ENCODE data around the gene CRB3. TPM values are rescaled to one million over a fixed set of nuclear protein-coding genes. Genes with fewer than 3 reads are reported as not detected.
"Not testable (repeated sequence)": the region's sequence is repeated elsewhere in the genome, so short reads cannot be mapped to it uniquely, and the experiment has no call there.

Gene CRB3
- total and polyA plus RNA-seq, 8 donors: 7.6 to 203 (median 49.0) TPM

DNA sequence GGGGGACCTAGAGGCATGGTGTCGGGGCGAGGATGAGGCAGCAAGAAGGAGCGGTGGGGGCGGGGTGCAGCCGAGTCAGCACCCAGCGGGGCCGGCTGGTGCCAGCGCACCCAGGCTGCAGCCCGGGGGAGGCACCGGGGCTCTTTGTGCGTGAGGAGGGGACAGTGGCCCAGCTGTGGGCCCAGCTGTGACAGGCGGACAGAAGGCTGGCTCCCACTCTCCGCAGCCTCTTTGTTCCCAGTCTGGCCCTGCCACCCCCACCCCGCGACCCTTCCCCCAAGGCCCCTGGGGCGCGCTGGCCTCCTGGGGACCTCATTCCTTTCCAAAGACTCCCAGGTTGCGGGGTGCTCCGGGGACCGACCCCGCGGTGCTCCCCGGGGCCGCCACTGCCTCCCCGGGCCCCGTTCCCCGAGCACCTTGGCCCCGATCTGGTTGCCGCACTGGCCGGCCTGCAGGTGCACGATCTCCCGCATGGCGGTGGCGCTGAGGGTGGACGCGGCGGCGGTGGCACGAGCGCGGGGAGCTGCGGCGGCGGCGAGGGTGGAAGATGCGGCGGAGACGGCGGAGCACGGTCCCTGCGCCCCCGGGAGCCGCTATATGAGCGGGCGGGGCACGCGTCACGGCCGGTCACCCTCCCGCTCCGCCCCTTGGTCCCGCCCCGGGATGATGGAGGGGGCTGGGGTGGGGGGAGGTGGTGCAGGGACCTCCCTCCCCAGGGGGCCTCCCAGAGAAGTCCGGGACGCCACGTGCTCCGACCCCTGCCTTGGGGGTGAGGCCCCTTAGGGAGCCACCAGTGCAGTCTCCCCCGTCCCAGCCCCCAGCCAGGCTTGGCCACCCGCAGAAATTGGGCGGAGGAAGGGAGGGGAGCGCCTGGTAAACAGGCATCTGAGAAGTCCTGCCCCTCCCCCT, 37.9 kb downstream of the CRB3 start, which contains the start of gene TUBB4A:
TSS of gene TUBB4A (minus strand) at position 570 of the 909 bp plus-strand sequence. CDS start at position 473, 97 bp downstream.
- peak in 1 of 2 donors; percentile 60 for DNase-seq
- Histone ChIP-seq H3K27ac (no peak within 1 kb of the TSS), H3K27me3 (peaks cover 17 to 59% (median 27%) of the 10 kb centered on the region in 3 donors), H3K4me3 (peak within 1 kb of the TSS; percentile 42 to 54 (median 46)), H3K4me1 (peaks cover 9 to 13% (median 13%) of the 10 kb centered on the region in 4 donors), H3K36me3 (no peaks in the 10 kb centered on the region), H3K9me3 (no peaks in the 10 kb centered on the region)
- intact Hi-C loops (cut with DNase I; ENCODE audit: low total_unique reads): no loop called here
- TF ChIP-seq EP300 (IDR thresholded peaks at IDR 0.05) (no peak), POLR2A (IDR thresholded peaks at IDR 0.05) (no peak), POLR2AphosphoS5 (IDR thresholded peaks at IDR 0.05) (no peak)
- WGBS, 5 donors: 1 to 4% (median 2%) methylated on average over 20 to 71 of the region's 71 CpGs

DNA sequence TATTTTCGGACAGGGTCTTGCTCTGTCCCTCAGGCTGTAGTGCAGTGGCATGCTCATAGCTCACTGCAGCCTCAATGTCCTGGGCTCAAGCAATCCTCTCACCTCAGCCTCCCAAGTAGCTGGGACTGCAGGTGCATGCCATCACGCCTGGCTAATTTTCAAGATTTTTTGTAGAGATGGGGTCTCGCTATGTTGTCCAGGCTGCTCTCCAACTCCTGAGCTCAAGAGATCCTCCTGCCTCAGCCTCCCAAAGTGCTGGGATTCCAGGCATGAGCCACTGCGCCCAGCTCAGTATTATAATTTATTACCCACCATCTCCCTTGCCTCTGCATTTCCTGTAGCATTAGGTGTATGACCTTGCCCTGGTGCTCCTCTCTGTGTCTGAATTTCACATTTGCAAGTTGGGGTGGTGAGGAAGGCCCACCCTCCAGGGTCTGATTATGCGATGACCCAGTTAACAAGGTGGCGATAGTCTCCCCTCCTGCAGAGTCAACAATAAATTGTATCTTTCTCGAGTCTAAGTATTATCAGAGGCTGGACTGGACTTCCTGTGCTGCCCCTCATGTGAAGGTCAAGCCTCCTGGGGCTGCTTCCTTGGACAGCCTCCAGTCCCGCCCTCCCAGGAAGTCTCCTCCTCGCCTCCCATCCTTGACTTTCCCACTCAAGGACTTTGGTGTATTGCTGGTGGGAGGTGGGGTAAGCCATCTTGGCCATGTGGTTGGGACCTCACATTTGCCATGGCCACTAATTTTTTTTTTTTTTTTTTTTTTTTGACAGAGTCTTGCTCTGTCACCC, 39.5 kb downstream of the CRB3 start:
- H3K4me3 ChIP-seq: no peak overlapping the region
- H3K36me3 ChIP-seq: no peaks in the 10 kb centered on the region
- no peak for DNase-seq
- no peak overlapping the region for H3K27ac ChIP-seq
- TF ChIP-seq POLR2A (IDR thresholded peaks at IDR 0.05) (no peak), POLR2AphosphoS5 (IDR thresholded peaks at IDR 0.05) (no peak), EP300 (IDR thresholded peaks at IDR 0.05) (no peak)
- TF ChIP-seq, protein P1, sequence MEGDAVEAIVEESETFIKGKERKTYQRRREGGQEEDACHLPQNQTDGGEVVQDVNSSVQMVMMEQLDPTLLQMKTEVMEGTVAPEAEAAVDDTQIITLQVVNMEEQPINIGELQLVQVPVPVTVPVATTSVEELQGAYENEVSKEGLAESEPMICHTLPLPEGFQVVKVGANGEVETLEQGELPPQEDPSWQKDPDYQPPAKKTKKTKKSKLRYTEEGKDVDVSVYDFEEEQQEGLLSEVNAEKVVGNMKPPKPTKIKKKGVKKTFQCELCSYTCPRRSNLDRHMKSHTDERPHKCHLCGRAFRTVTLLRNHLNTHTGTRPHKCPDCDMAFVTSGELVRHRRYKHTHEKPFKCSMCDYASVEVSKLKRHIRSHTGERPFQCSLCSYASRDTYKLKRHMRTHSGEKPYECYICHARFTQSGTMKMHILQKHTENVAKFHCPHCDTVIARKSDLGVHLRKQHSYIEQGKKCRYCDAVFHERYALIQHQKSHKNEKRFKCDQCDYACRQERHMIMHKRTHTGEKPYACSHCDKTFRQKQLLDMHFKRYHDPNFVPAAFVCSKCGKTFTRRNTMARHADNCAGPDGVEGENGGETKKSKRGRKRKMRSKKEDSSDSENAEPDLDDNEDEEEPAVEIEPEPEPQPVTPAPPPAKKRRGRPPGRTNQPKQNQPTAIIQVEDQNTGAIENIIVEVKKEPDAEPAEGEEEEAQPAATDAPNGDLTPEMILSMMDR (IDR thresholded peaks at IDR 0.05): no peak
- no peaks in the 10 kb centered on the region for H3K9me3 ChIP-seq
- peaks cover 9 to 13% (median 13%) of the 10 kb centered on the region in 4 donors for H3K4me1 ChIP-seq
- intact Hi-C loops (cut with DNase I; ENCODE audit: low total_unique reads): no loop called here
- WGBS, 5 donors: 74 to 84% (median 75%) methylated on average over 6 to 9 of the region's 9 CpGs
- H3K27me3 ChIP-seq: peaks cover 17 to 55% (median 27%) of the 10 kb centered on the region in 3 donors

DNA sequence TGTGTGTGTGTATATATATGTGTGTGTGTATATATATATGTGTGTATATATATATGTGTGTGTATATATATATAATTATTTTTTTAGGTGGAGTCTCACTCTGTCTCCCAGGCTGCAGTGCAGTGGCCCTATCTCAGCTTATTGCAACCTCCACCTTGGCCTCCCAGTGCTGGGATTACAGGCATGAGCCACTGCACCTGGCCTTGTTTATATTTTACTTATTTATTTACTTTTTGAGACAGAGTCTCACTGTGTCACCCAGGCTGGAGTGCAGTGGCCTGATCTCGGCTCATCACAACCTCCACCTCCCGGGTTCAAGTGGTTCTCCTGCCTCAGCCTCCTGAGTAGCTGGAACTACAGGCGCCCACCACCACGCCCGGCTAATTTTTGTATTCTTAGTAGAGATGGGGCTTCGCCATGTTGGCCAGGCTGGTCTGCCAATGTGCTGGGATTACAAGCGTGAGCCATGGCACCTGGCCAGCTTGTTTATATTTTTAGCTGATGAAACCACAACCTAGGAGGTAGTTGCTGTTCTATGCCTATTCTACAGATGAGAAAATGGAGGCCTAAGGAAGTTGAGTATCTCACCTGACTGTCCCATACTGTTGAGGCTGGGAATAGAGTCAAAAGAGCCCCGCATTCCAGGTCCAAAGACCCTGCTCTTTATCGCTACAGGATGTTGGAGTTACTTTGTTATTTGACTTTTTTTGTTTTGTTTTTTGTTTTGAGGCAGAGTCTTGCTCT, 44.1 kb downstream of the CRB3 start:
- H3K4me3 ChIP-seq; intact Hi-C loops (cut with DNase I; ENCODE audit: low total_unique reads); H3K27ac ChIP-seq; H3K4me1 ChIP-seq; H3K9me3 ChIP-seq; DNase-seq; H3K36me3 ChIP-seq: not testable (repeated sequence)
- peaks cover 0 to 15% (median 3%) of the 10 kb centered on the region in 3 donors for H3K27me3 ChIP-seq
- 84 to 89% (median 87%) methylated on average over 9 of the region's 9 CpGs for WGBS, 5 donors

DNA sequence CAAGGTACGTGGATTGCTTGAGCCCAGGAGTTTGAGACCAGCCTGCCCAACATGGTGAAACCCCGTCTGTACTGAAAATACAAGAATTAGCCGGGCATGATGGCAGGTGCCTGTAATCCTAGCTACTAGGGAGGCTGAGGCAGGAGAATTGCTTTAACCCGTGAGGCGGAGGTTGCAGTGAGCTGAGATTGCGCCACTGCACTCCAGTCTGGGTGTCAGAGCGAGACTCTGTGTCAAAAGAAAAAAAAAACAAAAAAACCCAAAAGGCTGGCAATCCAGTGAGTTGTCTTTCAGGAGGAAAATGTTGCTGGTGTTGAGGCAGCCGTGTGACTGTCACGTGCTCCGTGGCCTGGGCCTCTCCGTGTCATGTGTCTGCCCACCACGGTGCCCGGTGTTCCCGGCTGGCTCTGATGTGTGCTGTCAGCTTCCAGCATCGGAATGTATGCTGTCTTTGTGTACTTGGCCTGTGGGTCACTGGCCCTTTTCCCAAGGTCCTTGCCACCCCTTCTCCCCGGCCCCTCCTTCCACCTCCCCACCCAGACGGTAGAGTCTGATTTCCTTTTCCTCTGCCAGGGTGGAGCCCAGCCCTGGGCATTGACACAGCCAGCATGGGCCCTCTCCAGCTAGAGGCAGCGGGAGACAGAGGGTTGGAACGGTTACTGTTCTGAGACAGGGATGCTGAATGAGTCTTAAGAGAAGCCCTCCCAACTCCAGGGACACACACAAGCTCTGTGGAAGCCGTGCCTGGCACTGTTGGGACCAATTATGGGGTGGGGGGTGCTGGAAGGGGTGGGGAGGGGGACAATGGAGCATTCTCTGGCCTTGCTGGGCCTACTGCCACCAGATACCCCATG, 45.3 kb downstream of the CRB3 start:
- Histone ChIP-seq H3K9me3 (no peaks in the 10 kb centered on the region), H3K27ac (peak overlapping the region in 1 of 5 donors; percentile 22), H3K27me3 (peaks cover 0 to 4% (median 0%) of the 10 kb centered on the region in 3 donors), H3K4me1 (peaks cover 0 to 9% (median 0%) of the 10 kb centered on the region in 4 donors), H3K36me3 (no peaks in the 10 kb centered on the region), H3K4me3 (no peak overlapping the region)
- WGBS, 5 donors: 45 to 60% (median 53%) methylated on average over 20 of the region's 20 CpGs
- TF ChIP-seq POLR2A (IDR thresholded peaks at IDR 0.05) (no peak), EP300 (IDR thresholded peaks at IDR 0.05) (no peak), POLR2AphosphoS5 (IDR thresholded peaks at IDR 0.05) (no peak)
- TF ChIP-seq, protein P1 (IDR thresholded peaks at IDR 0.05): no peak
- DNase-seq: peak; percentile 41 to 63
- intact Hi-C loops (cut with DNase I; ENCODE audit: low total_unique reads): no loop called here

All from stomach (tissue), 9 donors.